HG02588 (cell line): Measurements from ENCODE around the gene ATG13.
"Not testable (repeated sequence)": the region's sequence is repeated elsewhere in the genome, so short reads cannot be mapped to it uniquely, and the experiment has no call there.

ENCODE experiments used
- ATAC-seq: cut with Tn5 transposase; IDR thresholded peaks from one replicate; pipeline ENCODE4 v1.9.1; 2021; ENCODE audit warnings: mild to moderate bottlenecking, moderate library complexity; ENCODE audit not compliant: unreplicated experiment

Gene ATG13

DNA sequence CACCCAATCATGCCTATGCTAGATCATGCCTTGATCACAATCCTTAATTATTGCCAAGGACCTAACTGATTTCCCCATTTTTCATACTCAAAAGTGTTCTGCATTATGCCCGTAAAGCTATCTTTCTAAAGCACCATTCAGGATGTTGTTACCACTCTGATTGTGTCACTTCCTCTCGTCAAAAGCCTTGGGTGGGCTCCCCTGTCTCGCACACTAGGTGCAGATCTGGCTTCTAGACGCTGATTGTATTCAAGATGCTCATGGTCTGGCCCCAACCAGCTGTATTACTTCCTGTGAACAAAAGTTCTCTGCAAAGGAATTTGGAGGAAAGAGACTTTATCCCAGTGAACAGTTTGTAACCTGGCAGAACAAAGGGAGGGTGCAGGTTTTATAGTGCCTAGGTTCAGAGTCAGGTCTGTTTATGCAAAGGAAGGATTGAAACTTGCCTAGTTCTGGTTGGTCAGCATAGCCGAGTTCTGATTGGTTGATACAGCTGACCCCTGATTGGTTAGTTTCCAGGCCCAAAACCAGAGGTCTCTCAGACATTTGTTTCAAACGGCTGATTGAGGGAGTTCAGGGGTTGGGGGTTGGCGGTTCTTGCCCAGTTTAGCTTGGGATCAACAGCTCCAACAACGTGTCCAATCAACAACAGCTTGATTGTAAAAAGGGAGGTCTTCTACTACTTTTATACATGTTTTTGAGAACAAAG, 25.4 kb downstream of the ATG13 start:
- ATAC-seq = no peak

- ATAC-seq = no peak
Observed at GRCh38 chr11:46643531-46643930, 26.2 kb downstream of the ATG13 start.

DNA sequence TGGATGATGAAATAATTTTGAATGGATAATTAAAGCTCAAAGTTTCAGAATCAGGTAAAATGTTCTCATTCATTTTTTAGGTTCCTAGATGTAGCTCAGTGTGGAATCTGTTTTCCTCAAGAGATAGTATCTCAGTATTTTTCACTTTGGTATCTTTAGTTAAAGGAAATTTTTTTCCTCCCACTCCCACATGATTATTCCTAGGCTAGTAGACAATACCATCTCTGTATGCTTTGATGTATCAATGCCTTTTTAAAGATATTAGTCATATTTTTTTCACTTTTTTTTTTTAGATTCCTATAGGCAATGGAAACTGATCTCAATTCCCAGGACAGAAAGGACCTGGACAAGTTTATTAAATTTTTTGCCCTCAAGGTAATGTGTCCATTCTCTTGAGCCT, 26.6 kb downstream of the ATG13 start:
- no peak for ATAC-seq

DNA sequence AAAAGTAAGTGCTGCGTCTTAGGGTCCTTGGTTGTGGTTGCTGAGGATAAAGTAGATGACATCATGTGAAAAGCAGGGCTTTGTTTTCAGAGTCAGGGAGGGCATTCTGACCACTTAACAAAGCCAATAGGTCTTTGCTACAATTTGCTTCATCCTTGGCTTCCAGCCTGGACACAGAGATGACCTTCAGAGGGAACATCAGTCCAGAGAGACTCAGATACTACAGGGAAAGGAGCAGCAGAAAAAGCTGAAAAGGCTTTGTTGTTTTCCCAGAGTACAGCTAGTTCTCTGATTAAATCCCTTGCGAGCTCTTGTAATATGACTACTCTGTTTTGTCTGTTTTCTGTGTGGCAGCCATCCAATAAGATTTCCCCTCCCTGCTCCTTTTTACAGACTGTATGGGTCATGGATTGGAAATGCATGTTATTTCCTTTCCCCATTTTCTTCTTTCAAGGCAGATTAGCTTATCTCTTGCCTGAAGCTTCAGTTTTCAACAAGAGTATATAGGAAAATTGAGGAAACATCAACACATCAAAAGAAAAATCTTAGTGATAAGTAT, 31.9 kb downstream of the ATG13 start:
- ATAC-seq = no peak

- ATAC-seq = no peak
Observed at GRCh38 chr11:46655631-46656030, 38.3 kb downstream of the ATG13 start.

- ATAC-seq = no peak
Observed at GRCh38 chr11:46657186-46657585, 39.8 kb downstream of the ATG13 start.

DNA sequence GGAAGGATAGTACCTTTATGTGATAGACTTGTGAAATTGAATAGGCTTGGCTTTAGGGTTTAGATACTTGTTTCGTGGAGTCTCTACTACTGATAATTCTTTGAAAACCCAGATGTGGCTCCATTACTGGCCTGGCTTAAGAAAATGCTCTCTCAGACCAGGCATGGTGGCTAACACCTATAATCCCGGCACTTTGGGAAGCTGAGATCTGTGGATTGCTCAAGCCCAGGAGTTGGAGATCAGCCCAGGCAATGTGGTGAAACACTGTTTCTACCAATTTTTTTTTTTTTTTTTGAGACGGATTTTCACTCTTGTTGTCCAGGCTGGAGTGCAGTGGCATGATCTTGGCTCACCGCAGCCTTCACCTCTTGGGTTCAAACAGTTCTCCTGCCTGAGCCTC, 40.9 kb downstream of the ATG13 start:
- ATAC-seq = no peak

DNA sequence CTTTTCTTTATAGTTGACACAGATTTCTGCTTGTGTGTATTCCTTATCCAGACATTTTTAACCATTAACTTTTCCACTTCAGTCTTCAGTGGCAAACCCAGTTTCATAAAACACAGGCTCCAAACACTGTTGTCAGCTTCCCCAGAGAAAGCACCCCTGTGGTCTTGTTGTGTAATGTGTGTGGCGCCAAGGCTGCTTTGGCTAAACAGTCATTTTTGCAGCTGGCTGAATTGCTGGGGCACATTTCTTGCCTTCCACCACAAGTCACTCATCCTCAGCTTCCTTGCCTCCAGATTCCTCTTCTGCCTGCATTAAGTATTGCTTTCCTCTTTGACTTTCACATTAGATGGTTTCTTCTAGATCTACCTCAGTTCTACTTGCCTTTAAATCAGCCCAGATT, 42.6 kb downstream of the ATG13 start:
- ATAC-seq = no peak

- no peak for ATAC-seq
Observed at GRCh38 chr11:46661836-46662235, 44.5 kb downstream of the ATG13 start.

GRCh38 chr11:46662366-46662765, 45.0 kb downstream of the ATG13 start:
- no peak for ATAC-seq

- no peak for ATAC-seq
Observed at GRCh38 chr11:46663277-46663940, 46.1 kb downstream of the ATG13 start.

GRCh38 chr11:46664612-46665011, 47.3 kb downstream of the ATG13 start:
- ATAC-seq = no peak

DNA sequence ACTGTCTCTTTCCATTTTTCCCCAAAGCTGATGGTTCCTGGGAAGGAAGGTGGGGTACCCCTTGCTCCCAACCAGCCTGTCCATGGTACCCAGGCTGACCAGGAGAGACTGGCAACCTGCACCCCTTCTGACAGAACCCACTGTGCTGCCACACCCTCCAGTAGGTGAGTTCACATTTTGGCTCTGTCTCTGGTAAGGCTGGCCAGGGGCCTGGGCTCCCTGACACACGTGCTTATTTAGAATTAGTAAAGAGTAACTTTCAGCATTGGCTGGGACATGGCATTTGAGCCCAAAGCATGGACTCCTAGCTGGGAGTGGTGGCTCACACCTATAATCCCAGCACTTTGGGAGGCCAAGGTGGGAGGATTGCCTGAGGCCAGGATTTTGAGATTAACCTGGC, 48.0 kb downstream of the ATG13 start:
- ATAC-seq = no peak

DNA sequence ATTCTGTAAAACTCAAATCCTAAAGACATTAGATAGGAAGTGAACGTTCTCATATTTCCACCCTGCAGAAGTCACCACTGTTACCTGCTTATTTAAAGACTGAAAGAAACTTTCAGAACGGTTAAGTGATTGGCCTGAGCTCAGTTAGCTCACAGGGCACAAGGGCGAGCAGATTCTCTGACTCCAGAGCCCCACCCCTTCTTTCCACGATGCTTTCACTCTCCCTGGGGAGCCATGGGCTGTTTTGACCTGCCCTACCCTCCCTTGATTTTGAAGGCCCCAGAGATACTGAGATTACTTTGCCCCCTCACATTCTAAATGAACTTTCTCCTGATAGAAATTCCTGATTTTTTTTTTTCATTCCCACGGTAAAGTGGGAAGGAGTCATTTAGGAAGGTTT, 49.2 kb downstream of the ATG13 start:
- ATAC-seq = no peak

DNA sequence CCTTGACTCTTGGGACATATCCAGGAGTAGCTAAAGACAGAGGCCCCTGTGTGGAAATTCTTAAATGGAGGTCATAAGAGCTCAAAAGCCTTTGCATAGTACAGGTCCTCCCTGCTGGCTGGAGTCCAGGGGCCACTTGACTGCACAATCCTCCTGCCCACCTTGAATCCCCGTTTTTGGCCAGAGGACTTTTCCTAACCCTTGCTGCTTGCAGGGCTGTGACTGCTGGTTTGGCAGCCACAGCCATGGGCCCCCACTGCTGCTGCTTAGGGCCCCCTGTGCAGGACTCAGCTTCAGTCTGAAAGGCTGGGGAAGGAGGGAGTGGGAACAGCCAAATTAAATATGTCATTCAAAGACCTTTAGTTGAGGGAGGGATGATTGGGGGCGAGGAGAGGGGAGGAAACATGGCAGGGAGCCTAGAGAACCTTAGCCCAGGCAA, 49.7 kb downstream of the ATG13 start:
- no peak for ATAC-seq

- no peak for ATAC-seq
Observed at GRCh38 chr11:46668480-46669085, 51.2 kb downstream of the ATG13 start.

DNA sequence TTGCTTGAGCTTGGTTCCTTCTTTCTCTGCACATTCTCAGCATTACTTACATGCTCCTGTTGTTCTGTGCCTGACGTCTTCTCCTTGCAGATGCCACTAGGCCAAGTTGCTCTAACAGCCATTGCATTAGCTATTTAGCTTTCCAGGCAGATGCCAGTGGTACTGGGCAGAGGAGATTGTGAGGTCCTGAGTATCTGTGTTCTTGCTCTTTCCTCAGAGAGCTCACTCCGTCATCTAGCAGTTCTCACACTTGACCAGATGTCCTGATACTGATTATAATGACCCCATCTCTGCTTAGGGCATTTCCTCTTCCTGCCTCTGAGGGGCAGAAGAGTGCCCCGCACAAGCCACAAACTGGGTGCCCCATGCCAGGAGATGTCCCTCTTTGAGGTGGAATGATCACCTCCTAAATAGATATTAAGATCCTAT, 52.4 kb downstream of the ATG13 start:
- no peak for ATAC-seq

DNA sequence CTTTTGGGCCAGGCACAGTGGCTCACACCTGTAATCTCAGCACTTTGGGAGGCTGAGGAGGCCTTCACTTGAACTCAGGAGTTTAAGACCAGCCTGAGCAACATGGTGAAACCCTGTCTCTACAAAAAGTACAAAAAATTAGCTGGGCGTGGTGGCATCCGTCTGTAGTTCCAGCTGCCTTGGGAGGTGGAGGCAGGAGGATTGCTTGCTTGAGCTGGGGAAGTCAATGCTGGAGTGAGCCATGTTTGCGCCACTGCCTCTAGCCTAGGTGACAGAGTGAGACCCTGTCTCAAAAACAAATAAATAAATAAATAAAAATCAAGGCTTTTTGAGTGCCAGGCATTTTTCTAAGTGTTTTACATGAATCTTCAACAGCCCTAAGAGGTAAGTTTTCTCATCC, 53.2 kb downstream of the ATG13 start:
- not testable (repeated sequence) for ATAC-seq

GRCh38 chr11:46671958-46672315, 54.6 kb downstream of the ATG13 start:
- no peak for ATAC-seq

- ATAC-seq = no peak
Observed at GRCh38 chr11:46672381-46672839, 55.1 kb downstream of the ATG13 start.

DNA sequence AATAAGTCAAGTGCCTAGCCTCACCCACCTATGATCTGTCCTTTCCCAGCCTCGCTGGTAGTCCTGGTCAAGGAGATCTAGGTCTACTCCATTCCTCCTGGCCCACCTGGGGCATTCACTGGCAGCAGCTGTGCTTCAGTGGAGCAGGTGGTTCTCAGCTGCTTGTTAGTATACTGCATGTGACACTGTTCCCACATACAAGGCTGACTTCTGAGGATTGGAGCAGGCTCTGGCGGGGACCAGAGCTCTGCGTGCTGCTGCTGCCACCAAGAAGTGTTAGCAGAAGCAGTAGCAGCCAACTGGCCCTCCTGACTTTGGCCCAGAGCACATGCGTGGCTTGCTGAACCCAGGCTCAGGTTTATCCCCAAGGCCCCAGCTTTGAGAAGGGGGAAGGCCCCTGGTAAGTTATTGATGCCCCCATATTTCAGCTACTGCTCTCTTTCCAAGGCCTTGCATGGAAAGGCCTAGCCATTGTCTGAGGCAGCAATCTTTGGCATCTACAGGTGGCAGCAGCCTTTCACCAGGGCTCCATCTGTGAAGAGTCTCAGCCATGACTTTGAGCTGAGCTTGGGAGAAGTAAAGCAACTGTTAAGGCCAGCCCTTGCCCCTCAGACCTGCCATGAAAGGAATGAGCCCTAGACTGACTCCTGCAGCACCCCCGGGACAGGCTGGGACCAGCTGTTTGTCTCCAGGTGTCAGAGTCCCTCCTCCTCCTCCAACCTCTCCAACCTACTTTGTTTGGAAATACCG, 56.5 kb downstream of the ATG13 start:
- no peak for ATAC-seq
